Measurements from ENCODE around the gene HECTD2.

DNA sequence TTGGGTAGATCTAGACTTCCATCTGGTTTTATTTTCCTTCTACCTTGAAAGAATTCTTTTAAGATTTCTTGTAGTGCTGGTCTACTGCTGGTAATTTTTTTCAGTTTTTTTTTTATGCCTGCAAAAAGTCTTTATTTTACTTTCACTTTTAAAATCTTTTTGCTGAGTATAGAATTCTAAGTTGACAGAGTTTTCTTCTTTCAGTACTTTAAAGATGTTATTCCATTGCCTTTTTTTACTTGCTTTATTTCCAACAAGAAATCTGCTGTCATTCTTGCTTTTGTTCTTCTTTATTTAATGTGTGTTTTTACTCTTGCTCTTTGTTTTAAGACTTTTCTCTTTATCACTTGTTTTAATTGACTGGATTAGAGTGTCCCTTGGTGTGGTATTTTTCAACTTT lies 36.1 kb upstream of the HECTD2 start:
- TF ChIP-seq SREBF2 (CRISPR knock-in tag; IDR thresholded peaks at IDR 0.05) (no peak), HSF4 (CRISPR knock-in tag; IDR thresholded peaks at IDR 0.05; ENCODE audit: borderline replicate concordance) (no peak), HNRNPH1 (optimal IDR thresholded peaks at IDR 0.05; ENCODE audit: low read depth, low read length) (no peak), POLR2A (conservative IDR thresholded peaks at IDR 0.05) (no peak), ZNF184 (CRISPR knock-in tag; IDR thresholded peaks at IDR 0.05) (no peak), SP1 (CRISPR knock-in tag; IDR thresholded peaks at IDR 0.05) (no peak), HDAC1 (IDR thresholded peaks at IDR 0.05) (no peak)
- TF ChIP-seq, protein P1, sequence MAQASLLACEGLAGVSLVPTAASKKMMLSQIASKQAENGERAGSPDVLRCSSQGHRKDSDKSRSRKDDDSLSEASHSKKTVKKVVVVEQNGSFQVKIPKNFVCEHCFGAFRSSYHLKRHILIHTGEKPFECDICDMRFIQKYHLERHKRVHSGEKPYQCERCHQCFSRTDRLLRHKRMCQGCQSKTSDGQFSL (CRISPR knock-in tag; IDR thresholded peaks at IDR 0.05): no peak
- TF ChIP-seq, protein P1 (tag; IDR thresholded peaks at IDR 0.05): no peak

Measured in K562 (cell line).